Trophoblast cell (in vitro differentiated cells and primary cell): ENCODE measurements around the gene STAMBP. TPM values are rescaled to one million over a fixed set of nuclear protein-coding genes. Genes with fewer than 3 reads are reported as not detected.
A peak's percentile ranks its signal among the peaks of the same experiment; 100 is the strongest.
"Not testable (repeated sequence)": the region's sequence is repeated elsewhere in the genome, so short reads cannot be mapped to it uniquely, and the experiment has no call there.

Experiments used
- DNase-seq, 2 donors: peaks; one replicate each; pipeline ENCODE4 v3.0.0-alpha.2; 2016
- H2AFZ ChIP-seq: 2 replicates; pipeline ENCODE4 v1.6.1; 2013; ENCODE audit warnings: low read length, moderate library complexity, mild to moderate bottlenecking; ENCODE audit not compliant: insufficient read depth, poor library complexity
- H2AK5ac ChIP-seq: 2 replicates; pipeline ENCODE4 v1.6.1; 2013; ENCODE audit warnings: mild to moderate bottlenecking, low read length
- H2BK120ac ChIP-seq: 2 replicates; pipeline ENCODE4 v1.6.1; 2013; ENCODE audit warnings: low read length, mild to moderate bottlenecking, moderate library complexity; ENCODE audit not compliant: insufficient read depth, poor library complexity
- H2BK12ac ChIP-seq: 2 replicates; pipeline ENCODE4 v1.6.1; 2013; ENCODE audit warnings: mild to moderate bottlenecking, low read length, moderate library complexity
- H2BK5ac ChIP-seq: 2 replicates; pipeline ENCODE4 v1.6.1; 2013; ENCODE audit warnings: low read length, low read depth, moderate library complexity, mild to moderate bottlenecking; ENCODE audit not compliant: poor library complexity
- H3K14ac ChIP-seq: 2 replicates; pipeline ENCODE4 v1.6.1; 2013; ENCODE audit warnings: mild to moderate bottlenecking, low read length
- H3K18ac ChIP-seq: 2 replicates; pipeline ENCODE4 v1.6.1; 2013; ENCODE audit warnings: mild to moderate bottlenecking, low read length
- H3K23ac ChIP-seq: 2 replicates; pipeline ENCODE4 v1.6.1; 2013; ENCODE audit warnings: low read length
- H3K27ac ChIP-seq: 2 replicates; pipeline ENCODE4 v1.5.1; 2013; ENCODE audit warnings: low read depth, mild to moderate bottlenecking, inconsistent platforms, low read length, moderate library complexity
- H3K27me3 ChIP-seq: 2 replicates; pipeline ENCODE4 v1.6.1; 2013; ENCODE audit warnings: inconsistent platforms, mild to moderate bottlenecking, low read length, moderate library complexity; ENCODE audit not compliant: insufficient read depth
- H3K36me3 ChIP-seq, 2 experiments: 1 replicate in 1 of 2; 2 replicates in 1 of 2; pipeline ENCODE4 v1.6.1; 2013; ENCODE audit warnings: low read length in 2 of 2, mild to moderate bottlenecking in 2 of 2, moderate library complexity in 1 of 2; ENCODE audit not compliant: insufficient read depth in 2 of 2, control insufficient read depth in 1 of 2
- H3K4ac ChIP-seq: 2 replicates; pipeline ENCODE4 v1.6.1; 2013; ENCODE audit warnings: low read depth, mild to moderate bottlenecking, low read length, moderate library complexity
- H3K4me1 ChIP-seq, 2 experiments: 1 replicate in 1 of 2; 2 replicates in 1 of 2; pipeline ENCODE4 v1.6.1; 2013; ENCODE audit warnings: low read length in 2 of 2, mild to moderate bottlenecking in 2 of 2, moderate library complexity in 1 of 2; ENCODE audit not compliant: insufficient read depth in 2 of 2, control insufficient read depth in 1 of 2
- H3K4me2 ChIP-seq: 2 replicates; pipeline ENCODE4 v1.6.1; 2013; ENCODE audit warnings: inconsistent platforms, mild to moderate bottlenecking, low read length, moderate library complexity
- H3K4me3 ChIP-seq: 2 replicates; pipeline ENCODE4 v1.5.1; 2013; ENCODE audit warnings: mild to moderate bottlenecking, low read depth, low read length, inconsistent platforms
- H3K79me1 ChIP-seq: one replicate; pipeline ENCODE4 v1.6.1; 2013; ENCODE audit warnings: low read length
- H3K79me2 ChIP-seq: 2 replicates; pipeline ENCODE4 v1.6.1; 2013; ENCODE audit warnings: low read length, mild to moderate bottlenecking; ENCODE audit not compliant: control insufficient read depth, insufficient read depth, poor library complexity
- H3K9ac ChIP-seq: 2 replicates; pipeline ENCODE4 v1.6.1; 2013; ENCODE audit warnings: mild to moderate bottlenecking, low read length
- H3K9me3 ChIP-seq: 2 replicates; pipeline ENCODE4 v1.6.1; 2013; ENCODE audit warnings: low read depth, mild to moderate bottlenecking, control low read depth, inconsistent platforms, low read length; ENCODE audit not compliant: insufficient read depth
- H4K12ac ChIP-seq: 2 replicates; pipeline ENCODE4 v1.6.1; 2013; ENCODE audit warnings: low read depth, mild to moderate bottlenecking, low read length, moderate library complexity
- H4K8ac ChIP-seq: 2 replicates; pipeline ENCODE4 v1.6.1; 2013; ENCODE audit warnings: low read depth, mild to moderate bottlenecking, low read length, moderate library complexity
- H4K91ac ChIP-seq: one replicate; pipeline ENCODE4 v1.6.1; 2013; ENCODE audit warnings: low read depth, mild to moderate bottlenecking, low read length, moderate library complexity
- WGBS: extraction: QIAGEN DNeasy Blood & Tissue Kit; methylation state at CpG from one replicate; pipeline ENCODE4 v1.1.7; 2013; ENCODE audit warnings: missing lambda C conversion rate; ENCODE audit not compliant: insufficient read length, insufficient coverage; ENCODE audit errors: extremely low coverage; 5-methylcytosine and 5-hydroxymethylcytosine counted together
- polyA plus RNA-seq: library from polyadenylated mRNA; stranded (reverse); fragments of 200-250 nt; gene quantifications from 2 replicates; pipeline ENCODE4 v1.2.3, GENCODE V29; 2013

STAMBP gene
- 37.4 and 40.8 TPM in 2 replicates for polyA plus RNA-seq

- peak within 1 kb of the TSS; percentile 100 for H4K12ac ChIP-seq
- H3K4me2 ChIP-seq: peak within 1 kb of the TSS; percentile 99
- H3K4me1 ChIP-seq: peaks cover 3 to 4% of the 10 kb centered on the region in 2 experiments
- H3K14ac ChIP-seq: peak within 1 kb of the TSS; percentile 100
- H2AFZ ChIP-seq: peak within 1 kb of the TSS; percentile 100
- no peaks in the 10 kb centered on the region for H3K9me3 ChIP-seq
- peaks cover 2 to 9% of the 10 kb centered on the region in 2 experiments for H3K36me3 ChIP-seq
- peak within 1 kb of the TSS; percentile 100 for H3K18ac ChIP-seq
- no CpG with 5 or more reads among the region's 48 CpGs for WGBS
- H2BK120ac ChIP-seq: peak within 1 kb of the TSS; percentile 99
- peak within 1 kb of the TSS; percentile 97 for H2BK5ac ChIP-seq
- peaks cover 6% of the 10 kb centered on the region for H3K79me1 ChIP-seq
- H2BK12ac ChIP-seq: no peak within 1 kb of the TSS
- peaks cover 5% of the 10 kb centered on the region for H3K79me2 ChIP-seq
- peak within 1 kb of the TSS; percentile 100 for H4K8ac ChIP-seq
- peak within 1 kb of the TSS; percentile 94 for H3K9ac ChIP-seq
- H2AK5ac ChIP-seq: peak within 1 kb of the TSS; percentile 96
- DNase-seq: peak; percentile 96 to 98
- no peak within 1 kb of the TSS for H3K23ac ChIP-seq
- peak within 1 kb of the TSS; percentile 62 for H3K27ac ChIP-seq
- H3K4me3 ChIP-seq: peak within 1 kb of the TSS; percentile 97
- peak within 1 kb of the TSS; percentile 100 for H3K4ac ChIP-seq
- H4K91ac ChIP-seq: peak within 1 kb of the TSS; percentile 100
- no peaks in the 10 kb centered on the region for H3K27me3 ChIP-seq
These were observed at the start of gene STAMBP for GRCh38 chr2:73828818-73829570. Gene STAMBP, plus strand, starts transcription at chr2:73828961. Its CDS starts 1,896 bp downstream, at chr2:73830857.

- peak within 1 kb of the TSS; percentile 70 for H3K18ac ChIP-seq
- peak within 1 kb of the TSS; percentile 7 for H2AK5ac ChIP-seq
- H3K79me2 ChIP-seq: peaks cover 4% of the 10 kb centered on the region
- peak within 1 kb of the TSS; percentile 97 for H3K9ac ChIP-seq
- DNase-seq: peak; percentile 99 to 100
- H2BK12ac ChIP-seq: no peak within 1 kb of the TSS
- peak within 1 kb of the TSS; percentile 96 for H2AFZ ChIP-seq
- H3K23ac ChIP-seq: no peak within 1 kb of the TSS
- H3K4me2 ChIP-seq: peak within 1 kb of the TSS; percentile 87
- peak within 1 kb of the TSS; percentile 76 for H4K91ac ChIP-seq
- peaks cover 3% of the 10 kb centered on the region for H3K79me1 ChIP-seq
- H2BK120ac ChIP-seq: peak within 1 kb of the TSS; percentile 74
- H3K4me1 ChIP-seq: peaks cover 0 to 2% of the 10 kb centered on the region in 2 experiments
- no CpG with 5 or more reads among the region's 40 CpGs for WGBS
- H2BK5ac ChIP-seq: peak within 1 kb of the TSS; percentile 63
- H3K4ac ChIP-seq: peak within 1 kb of the TSS; percentile 77
- H3K9me3 ChIP-seq: no peaks in the 10 kb centered on the region
- peaks cover 3 to 5% of the 10 kb centered on the region in 2 experiments for H3K36me3 ChIP-seq
- peak within 1 kb of the TSS; percentile 88 for H3K4me3 ChIP-seq
- H3K27me3 ChIP-seq: no peaks in the 10 kb centered on the region
- peak within 1 kb of the TSS; percentile 91 for H3K14ac ChIP-seq
- peak within 1 kb of the TSS; percentile 97 for H4K8ac ChIP-seq
- no peak within 1 kb of the TSS for H3K27ac ChIP-seq
- peak within 1 kb of the TSS; percentile 95 for H4K12ac ChIP-seq
These were observed 49.1 kb upstream of the STAMBP start, which contains the start of gene DUSP11 for GRCh38 chr2:73779467-73780236. Gene DUSP11, minus strand, starts transcription at chr2:73780103. Its CDS starts 129 bp downstream, at chr2:73779974.

GRCh38 chr2:73780237-73780582 lies 48.6 kb upstream of the STAMBP start:
- Histone ChIP-seq H3K27ac (no peak overlapping the region), H2AK5ac (no peak overlapping the region), H3K4me3 (no peak overlapping the region), H4K91ac (no peak overlapping the region), H2BK120ac (no peak overlapping the region), H3K4ac (no peak overlapping the region), H3K79me1 (peaks cover 3% of the 10 kb centered on the region), H2AFZ (no peak overlapping the region), H3K27me3 (no peaks in the 10 kb centered on the region), H3K23ac (no peak overlapping the region), H3K4me2 (no peak overlapping the region), H2BK12ac (no peak overlapping the region), H3K4me1 (peaks cover 0 to 2% of the 10 kb centered on the region in 2 experiments), H3K18ac (no peak overlapping the region), H3K14ac (no peak overlapping the region), H3K36me3 (peaks cover 3 to 5% of the 10 kb centered on the region in 2 experiments), H3K9me3 (no peaks in the 10 kb centered on the region), H2BK5ac (no peak overlapping the region), H4K8ac (no peak overlapping the region), H4K12ac (no peak overlapping the region), H3K9ac (no peak overlapping the region), H3K79me2 (peaks cover 4% of the 10 kb centered on the region)
- DNase-seq: no peak
- no CpG with 5 or more reads among the region's 7 CpGs for WGBS

- not testable (repeated sequence) for H3K18ac ChIP-seq, H3K27me3 ChIP-seq, H2AK5ac ChIP-seq, H3K9me3 ChIP-seq, H2AFZ ChIP-seq, H3K27ac ChIP-seq, H3K9ac ChIP-seq, H2BK5ac ChIP-seq, H3K4me1 ChIP-seq, H3K4me3 ChIP-seq, H3K23ac ChIP-seq, H3K36me3 ChIP-seq, H3K4ac ChIP-seq, H2BK120ac ChIP-seq, H3K4me2 ChIP-seq, H4K91ac ChIP-seq, H3K79me1 ChIP-seq, H3K79me2 ChIP-seq, H4K12ac ChIP-seq, H3K14ac ChIP-seq, H2BK12ac ChIP-seq
- DNase-seq: peak; percentile 31 to 52
- H4K8ac ChIP-seq: peak overlapping the region; percentile 58
- WGBS: no CpG with 5 or more reads among the region's 15 CpGs
These were observed 45.4 kb upstream of the STAMBP start for GRCh38 chr2:73783402-73783801.
